HEK293 (cell line): ENCODE results near the gene LRFN3.

Experiments used
- EGR2 ChIP-seq: fragments of 450-650 bp; formaldehyde crosslinking; IDR thresholded peaks from 2 replicates; pipeline ENCODE4 v1.5.1; 2016; ENCODE audit warnings: low read depth, missing biosample characterization, missing genetic modification characterization
- KLF1 ChIP-seq: fragments of 450-650 bp; formaldehyde crosslinking; IDR thresholded peaks from 2 replicates; pipeline ENCODE4 v1.5.1; 2016; ENCODE audit warnings: missing biosample characterization, missing genetic modification characterization
- KLF16 ChIP-seq: fragments of 450-650 bp; formaldehyde crosslinking; IDR thresholded peaks from 2 replicates; pipeline ENCODE4 v1.5.1; 2017; ENCODE audit warnings: missing biosample characterization, missing genetic modification characterization
- SP2 ChIP-seq: fragments of 450-650 bp; formaldehyde crosslinking; IDR thresholded peaks from 2 replicates; pipeline ENCODE4 v1.5.1; 2016; ENCODE audit warnings: missing biosample characterization, missing genetic modification characterization
- ZBTB8A ChIP-seq: fragments of 450-650 bp; formaldehyde crosslinking; IDR thresholded peaks from 2 replicates; pipeline ENCODE4 v1.5.1; 2016; ENCODE audit warnings: missing biosample characterization, missing genetic modification characterization
- ZEB2 ChIP-seq: fragments of 450-650 bp; formaldehyde crosslinking; IDR thresholded peaks from 2 replicates; pipeline ENCODE4 v1.5.1; 2016; ENCODE audit warnings: missing biosample characterization, missing genetic modification characterization
- ZFP37 ChIP-seq: fragments of 450-650 bp; formaldehyde crosslinking; IDR thresholded peaks from 2 replicates; pipeline ENCODE4 v1.5.1; 2016; ENCODE audit warnings: missing biosample characterization, missing genetic modification characterization
- ZNF24 ChIP-seq: fragments of 450-650 bp; formaldehyde crosslinking; IDR thresholded peaks from 2 replicates; pipeline ENCODE4 v1.5.1; 2016; ENCODE audit warnings: missing biosample characterization, missing genetic modification characterization
- ZNF335 ChIP-seq: fragments of 450-650 bp; formaldehyde crosslinking; conservative IDR thresholded peaks from 2 replicates; pipeline ENCODE4 v1.5.1; 2016; ENCODE audit warnings: missing biosample characterization, missing genetic modification characterization
- ZNF48 ChIP-seq: fragments of 450-650 bp; formaldehyde crosslinking; IDR thresholded peaks from 2 replicates; pipeline ENCODE4 v1.5.1; 2016; ENCODE audit warnings: missing biosample characterization, missing genetic modification characterization
- ZNF600 ChIP-seq: fragments of 450-650 bp; formaldehyde crosslinking; IDR thresholded peaks from 2 replicates; pipeline ENCODE4 v1.5.1; 2016; ENCODE audit warnings: missing biosample characterization, missing genetic modification characterization
- ZNF626 ChIP-seq: fragments of 450-650 bp; sonication (Bioruptor Pico); formaldehyde crosslinking; IDR thresholded peaks from 2 replicates; pipeline ENCODE4 v1.5.1; 2018; ENCODE audit warnings: missing biosample characterization, missing genetic modification characterization, inconsistent platforms
- ZNF629 ChIP-seq: fragments of 450-650 bp; formaldehyde crosslinking; IDR thresholded peaks from 2 replicates; pipeline ENCODE4 v1.5.1; 2017; ENCODE audit warnings: missing biosample characterization, missing genetic modification characterization
- ZNF843 ChIP-seq: fragments of 450-650 bp; formaldehyde crosslinking; IDR thresholded peaks from 2 replicates; pipeline ENCODE4 v1.5.1; 2016; ENCODE audit warnings: missing biosample characterization, missing genetic modification characterization
- ZXDB ChIP-seq: fragments of 450-650 bp; formaldehyde crosslinking; IDR thresholded peaks from 2 replicates; pipeline ENCODE4 v1.5.1; 2016; ENCODE audit warnings: missing biosample characterization, missing genetic modification characterization
- TF ChIP-seq, protein P1 (sequence below): fragments of 450-650 bp; formaldehyde crosslinking; conservative IDR thresholded peaks from 2 replicates; pipeline ENCODE4 v1.5.1; 2016; ENCODE audit warnings: low read depth, missing biosample characterization, missing genetic modification characterization
- TF ChIP-seq, protein P2 (sequence below): fragments of 450-650 bp; formaldehyde crosslinking; IDR thresholded peaks from 2 replicates; pipeline ENCODE4 v1.5.1; 2016; ENCODE audit warnings: missing biosample characterization, missing genetic modification characterization
- TF ChIP-seq, protein P3 (sequence below): fragments of 450-650 bp; formaldehyde crosslinking; IDR thresholded peaks from 2 replicates; pipeline ENCODE4 v1.5.1; 2016; ENCODE audit warnings: missing biosample characterization, missing genetic modification characterization
- TF ChIP-seq, protein P4 (sequence below): fragments of 450-650 bp; formaldehyde crosslinking; IDR thresholded peaks from 2 replicates; pipeline ENCODE4 v1.5.1; 2016; ENCODE audit warnings: missing biosample characterization, missing genetic modification characterization
- TF ChIP-seq, protein P5 (sequence below): fragments of 450-650 bp; formaldehyde crosslinking; optimal IDR thresholded peaks from 2 replicates; pipeline ENCODE3; 2016; ENCODE audit warnings: missing biosample characterization, mild to moderate bottlenecking, missing genetic modification characterization
- TF ChIP-seq, protein P6 (sequence below): fragments of 450-650 bp; formaldehyde crosslinking; IDR thresholded peaks from 2 replicates; pipeline ENCODE4 v1.5.1; 2016; ENCODE audit warnings: missing biosample characterization, missing genetic modification characterization

Gene LRFN3

DNA sequence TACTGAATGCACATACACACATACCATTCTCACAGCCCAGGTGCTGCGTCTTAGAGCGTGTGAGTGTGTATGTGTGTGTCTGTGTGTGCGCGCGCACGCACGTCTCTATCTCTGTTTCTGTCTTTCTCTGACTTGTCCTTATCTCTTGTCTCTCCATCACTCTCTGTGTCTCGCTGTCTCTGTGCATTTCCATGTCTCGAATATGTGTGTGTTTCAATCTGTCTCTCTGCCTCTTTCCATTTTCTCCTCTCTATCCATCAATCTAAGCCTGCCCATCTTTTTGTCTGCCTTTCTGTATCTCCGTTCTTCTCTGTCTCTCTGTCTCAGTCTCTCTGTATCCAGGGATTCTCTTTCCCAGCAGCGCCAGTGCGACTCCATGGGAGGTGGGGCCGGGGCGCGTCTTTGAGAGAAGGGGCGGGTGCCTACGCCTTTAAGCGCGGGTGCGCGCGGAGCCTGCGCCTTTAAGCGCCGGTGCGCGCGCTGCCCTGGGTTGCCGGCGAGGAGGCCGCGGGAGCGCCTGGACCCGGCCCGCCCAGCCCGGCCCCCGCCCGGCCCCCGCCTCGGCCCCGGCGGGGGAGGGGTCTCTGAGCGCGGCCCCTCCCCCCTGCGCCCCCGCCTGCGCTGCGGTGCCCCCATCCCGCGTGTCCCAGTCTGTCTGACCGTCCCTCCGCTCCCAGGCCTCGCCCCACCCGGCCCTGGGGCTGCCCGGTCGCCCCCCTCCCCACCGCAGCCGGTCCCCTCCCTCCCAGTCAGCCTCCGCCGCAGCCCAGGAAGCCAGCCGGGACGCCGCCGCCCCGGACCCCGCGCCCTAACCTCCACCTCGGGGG is at the start of gene LRFN3 (continued):
- no peak for TF ChIP-seq ZNF626 (tag by site-specific recombination)
- peak; percentile 80 for TF ChIP-seq ZFP37 (tag by site-specific recombination)
- peak; percentile 35 for TF ChIP-seq ZNF629 (tag by site-specific recombination)
- peak; percentile 80; the same call in 1 of the 2 replicates for TF ChIP-seq ZNF24 (tag by site-specific recombination)
- TF ChIP-seq EGR2 (tag by site-specific recombination): peak; percentile 60
- peak; percentile 79; the same call in 1 of the 2 replicates for TF ChIP-seq ZEB2
- TF ChIP-seq SP2 (tag by site-specific recombination): peak; percentile 61
- TF ChIP-seq, protein P1, sequence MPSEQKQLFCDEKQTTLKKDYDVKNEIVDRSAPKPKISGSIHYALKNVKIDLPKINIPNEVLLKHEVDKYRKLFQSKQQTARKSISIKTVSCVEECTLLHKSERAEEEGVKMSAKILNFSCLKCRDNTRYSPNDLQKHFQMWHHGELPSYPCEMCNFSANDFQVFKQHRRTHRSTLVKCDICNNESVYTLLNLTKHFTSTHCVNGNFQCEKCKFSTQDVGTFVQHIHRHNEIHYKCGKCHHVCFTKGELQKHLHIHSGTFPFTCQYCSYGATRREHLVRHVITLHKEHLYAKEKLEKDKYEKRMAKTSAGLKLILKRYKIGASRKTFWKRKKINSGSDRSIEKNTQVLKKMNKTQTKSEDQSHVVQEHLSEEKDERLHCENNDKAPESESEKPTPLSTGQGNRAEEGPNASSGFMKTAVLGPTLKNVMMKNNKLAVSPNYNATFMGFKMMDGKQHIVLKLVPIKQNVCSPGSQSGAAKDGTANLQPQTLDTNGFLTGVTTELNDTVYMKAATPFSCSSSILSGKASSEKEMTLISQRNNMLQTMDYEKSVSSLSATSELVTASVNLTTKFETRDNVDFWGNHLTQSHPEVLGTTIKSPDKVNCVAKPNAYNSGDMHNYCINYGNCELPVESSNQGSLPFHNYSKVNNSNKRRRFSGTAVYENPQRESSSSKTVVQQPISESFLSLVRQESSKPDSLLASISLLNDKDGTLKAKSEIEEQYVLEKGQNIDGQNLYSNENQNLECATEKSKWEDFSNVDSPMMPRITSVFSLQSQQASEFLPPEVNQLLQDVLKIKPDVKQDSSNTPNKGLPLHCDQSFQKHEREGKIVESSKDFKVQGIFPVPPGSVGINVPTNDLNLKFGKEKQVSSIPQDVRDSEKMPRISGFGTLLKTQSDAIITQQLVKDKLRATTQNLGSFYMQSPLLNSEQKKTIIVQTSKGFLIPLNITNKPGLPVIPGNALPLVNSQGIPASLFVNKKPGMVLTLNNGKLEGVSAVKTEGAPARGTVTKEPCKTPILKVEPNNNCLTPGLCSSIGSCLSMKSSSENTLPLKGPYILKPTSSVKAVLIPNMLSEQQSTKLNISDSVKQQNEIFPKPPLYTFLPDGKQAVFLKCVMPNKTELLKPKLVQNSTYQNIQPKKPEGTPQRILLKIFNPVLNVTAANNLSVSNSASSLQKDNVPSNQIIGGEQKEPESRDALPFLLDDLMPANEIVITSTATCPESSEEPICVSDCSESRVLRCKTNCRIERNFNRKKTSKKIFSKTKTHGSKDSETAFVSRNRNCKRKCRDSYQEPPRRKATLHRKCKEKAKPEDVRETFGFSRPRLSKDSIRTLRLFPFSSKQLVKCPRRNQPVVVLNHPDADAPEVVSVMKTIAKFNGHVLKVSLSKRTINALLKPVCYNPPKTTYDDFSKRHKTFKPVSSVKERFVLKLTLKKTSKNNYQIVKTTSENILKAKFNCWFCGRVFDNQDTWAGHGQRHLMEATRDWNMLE (tag by site-specific recombination): no peak
- TF ChIP-seq ZBTB8A (tag by site-specific recombination): peak; percentile 37; the same call in 1 of the 2 replicates
- TF ChIP-seq, protein P2, sequence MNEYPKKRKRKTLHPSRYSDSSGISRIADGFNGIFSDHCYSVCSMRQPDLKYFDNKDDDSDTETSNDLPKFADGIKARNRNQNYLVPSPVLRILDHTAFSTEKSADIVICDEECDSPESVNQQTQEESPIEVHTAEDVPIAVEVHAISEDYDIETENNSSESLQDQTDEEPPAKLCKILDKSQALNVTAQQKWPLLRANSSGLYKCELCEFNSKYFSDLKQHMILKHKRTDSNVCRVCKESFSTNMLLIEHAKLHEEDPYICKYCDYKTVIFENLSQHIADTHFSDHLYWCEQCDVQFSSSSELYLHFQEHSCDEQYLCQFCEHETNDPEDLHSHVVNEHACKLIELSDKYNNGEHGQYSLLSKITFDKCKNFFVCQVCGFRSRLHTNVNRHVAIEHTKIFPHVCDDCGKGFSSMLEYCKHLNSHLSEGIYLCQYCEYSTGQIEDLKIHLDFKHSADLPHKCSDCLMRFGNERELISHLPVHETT (tag by site-specific recombination): peak; percentile 78; the same call in 1 of the 2 replicates
- 0 out of 2 replicates have a peak, but pooled peaks have one; percentile 35 for TF ChIP-seq KLF16 (tag by site-specific recombination)
- TF ChIP-seq, protein P3, sequence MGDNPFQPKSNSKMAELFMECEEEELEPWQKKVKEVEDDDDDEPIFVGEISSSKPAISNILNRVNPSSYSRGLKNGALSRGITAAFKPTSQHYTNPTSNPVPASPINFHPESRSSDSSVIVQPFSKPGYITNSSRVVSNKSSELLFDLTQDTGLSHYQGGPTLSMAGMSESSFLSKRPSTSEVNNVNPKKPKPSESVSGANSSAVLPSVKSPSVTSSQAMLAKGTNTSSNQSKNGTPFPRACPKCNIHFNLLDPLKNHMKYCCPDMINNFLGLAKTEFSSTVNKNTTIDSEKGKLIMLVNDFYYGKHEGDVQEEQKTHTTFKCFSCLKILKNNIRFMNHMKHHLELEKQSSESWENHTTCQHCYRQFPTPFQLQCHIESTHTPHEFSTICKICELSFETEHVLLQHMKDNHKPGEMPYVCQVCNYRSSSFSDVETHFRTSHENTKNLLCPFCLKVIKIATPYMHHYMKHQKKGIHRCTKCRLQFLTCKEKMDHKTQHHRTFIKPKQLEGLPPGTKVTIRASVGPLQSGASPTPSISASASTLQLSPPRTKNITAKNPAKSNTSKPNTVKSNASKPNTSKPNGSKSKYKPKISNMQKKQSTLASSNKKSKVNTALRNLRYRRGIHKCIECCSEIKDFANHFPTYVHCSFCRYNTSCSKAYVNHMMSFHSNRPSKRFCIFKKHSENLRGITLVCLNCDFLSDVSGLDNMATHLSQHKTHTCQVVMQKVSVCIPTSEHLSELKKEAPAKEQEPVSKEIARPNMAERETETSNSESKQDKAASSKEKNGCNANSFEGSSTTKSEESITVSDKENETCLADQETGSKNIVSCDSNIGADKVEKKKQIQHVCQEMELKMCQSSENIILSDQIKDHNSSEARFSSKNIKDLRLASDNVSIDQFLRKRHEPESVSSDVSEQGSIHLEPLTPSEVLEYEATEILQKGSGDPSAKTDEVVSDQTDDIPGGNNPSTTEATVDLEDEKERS (tag by site-specific recombination): peak; percentile 87; the same call in 1 of the 2 replicates
- no peak for TF ChIP-seq ZNF48 (tag by site-specific recombination)
- TF ChIP-seq ZNF600 (tag by site-specific recombination): peak; percentile 56
- TF ChIP-seq ZXDB: peak; percentile 83; the same call in 1 of the 2 replicates
- TF ChIP-seq, protein P4, sequence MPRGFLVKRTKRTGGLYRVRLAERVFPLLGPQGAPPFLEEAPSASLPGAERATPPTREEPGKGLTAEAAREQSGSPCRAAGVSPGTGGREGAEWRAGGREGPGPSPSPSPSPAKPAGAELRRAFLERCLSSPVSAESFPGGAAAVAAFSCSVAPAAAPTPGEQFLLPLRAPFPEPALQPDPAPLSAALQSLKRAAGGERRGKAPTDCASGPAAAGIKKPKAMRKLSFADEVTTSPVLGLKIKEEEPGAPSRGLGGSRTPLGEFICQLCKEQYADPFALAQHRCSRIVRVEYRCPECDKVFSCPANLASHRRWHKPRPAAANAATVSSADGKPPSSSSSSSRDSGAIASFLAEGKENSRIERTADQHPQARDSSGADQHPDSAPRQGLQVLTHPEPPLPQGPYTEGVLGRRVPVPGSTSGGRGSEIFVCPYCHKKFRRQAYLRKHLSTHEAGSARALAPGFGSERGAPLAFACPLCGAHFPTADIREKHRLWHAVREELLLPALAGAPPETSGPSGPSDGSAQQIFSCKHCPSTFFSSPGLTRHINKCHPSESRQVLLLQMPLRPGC (tag by site-specific recombination): peak; percentile 80; the same call in 1 of the 2 replicates
- TF ChIP-seq, protein P5, sequence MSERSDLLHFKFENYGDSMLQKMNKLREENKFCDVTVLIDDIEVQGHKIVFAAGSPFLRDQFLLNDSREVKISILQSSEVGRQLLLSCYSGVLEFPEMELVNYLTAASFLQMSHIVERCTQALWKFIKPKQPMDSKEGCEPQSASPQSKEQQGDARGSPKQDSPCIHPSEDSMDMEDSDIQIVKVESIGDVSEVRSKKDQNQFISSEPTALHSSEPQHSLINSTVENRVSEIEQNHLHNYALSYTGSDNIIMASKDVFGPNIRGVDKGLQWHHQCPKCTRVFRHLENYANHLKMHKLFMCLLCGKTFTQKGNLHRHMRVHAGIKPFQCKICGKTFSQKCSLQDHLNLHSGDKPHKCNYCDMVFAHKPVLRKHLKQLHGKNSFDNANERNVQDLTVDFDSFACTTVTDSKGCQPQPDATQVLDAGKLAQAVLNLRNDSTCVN (tag by site-specific recombination): peak; percentile 97
- TF ChIP-seq, protein P6, sequence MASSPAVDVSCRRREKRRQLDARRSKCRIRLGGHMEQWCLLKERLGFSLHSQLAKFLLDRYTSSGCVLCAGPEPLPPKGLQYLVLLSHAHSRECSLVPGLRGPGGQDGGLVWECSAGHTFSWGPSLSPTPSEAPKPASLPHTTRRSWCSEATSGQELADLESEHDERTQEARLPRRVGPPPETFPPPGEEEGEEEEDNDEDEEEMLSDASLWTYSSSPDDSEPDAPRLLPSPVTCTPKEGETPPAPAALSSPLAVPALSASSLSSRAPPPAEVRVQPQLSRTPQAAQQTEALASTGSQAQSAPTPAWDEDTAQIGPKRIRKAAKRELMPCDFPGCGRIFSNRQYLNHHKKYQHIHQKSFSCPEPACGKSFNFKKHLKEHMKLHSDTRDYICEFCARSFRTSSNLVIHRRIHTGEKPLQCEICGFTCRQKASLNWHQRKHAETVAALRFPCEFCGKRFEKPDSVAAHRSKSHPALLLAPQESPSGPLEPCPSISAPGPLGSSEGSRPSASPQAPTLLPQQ: peak; percentile 99
- peak; percentile 53; the same call in 1 of the 2 replicates for TF ChIP-seq ZNF843 (tag by site-specific recombination)
- TF ChIP-seq KLF1: peak; percentile 79
- peak; percentile 92 for TF ChIP-seq ZNF335 (tag by site-specific recombination)
